Neural cell (in vitro differentiated cells): ENCODE data around the gene TBC1D14. TPM values are rescaled to one million over a fixed set of nuclear protein-coding genes. Genes with fewer than 3 reads are reported as not detected.

Experiments
- H2AFZ ChIP-seq: fragments of 200-600, 300-800 bp; sonication (generic), shearing (Covaris generic); 2 replicates; pipeline ENCODE4 v1.6.0; 2014; ENCODE audit warnings: low read depth, mild to moderate bottlenecking, antibody characterized with exemption, low read length, moderate library complexity
- H3F3A ChIP-seq: fragments of 200-600 bp; shearing (Covaris generic); 2 replicates; pipeline ENCODE4 v1.6.1; 2016; ENCODE audit warnings: mild to moderate bottlenecking, moderate library complexity, mixed read lengths, antibody characterized with exemption, low read length; ENCODE audit not compliant: insufficient read depth, poor library complexity, severe bottlenecking
- H3K27ac ChIP-seq: fragments of 200-600, 300-800 bp; sonication (generic), shearing (Covaris generic); 2 replicates; pipeline ENCODE4 v1.5.1; 2014; ENCODE audit warnings: mild to moderate bottlenecking, low read length, moderate library complexity
- H3K27me3 ChIP-seq: fragments of 300-800, 200-600 bp; sonication (generic), shearing (Covaris generic); 2 replicates; pipeline ENCODE4 v1.6.0; 2014; ENCODE audit warnings: mild to moderate bottlenecking, low read depth, low read length, moderate library complexity; ENCODE audit not compliant: insufficient read depth
- H3K36me3 ChIP-seq: fragments of 300-800, 200-600 bp; sonication (generic), shearing (Covaris generic); 2 replicates; pipeline ENCODE4 v1.5.1; 2014; ENCODE audit warnings: mild to moderate bottlenecking, antibody characterized with exemption, low read length, moderate library complexity; ENCODE audit not compliant: insufficient read depth
- H3K4me2 ChIP-seq: fragments of 300-800, 200-600 bp; sonication (generic), shearing (Covaris generic); 2 replicates; pipeline ENCODE4 v1.6.0; 2014; ENCODE audit warnings: mild to moderate bottlenecking, low read length
- H3K4me3 ChIP-seq: fragments of 300-800, 200-600 bp; sonication (generic), shearing (Covaris generic); 2 replicates; pipeline ENCODE4 v1.5.1; 2014; ENCODE audit warnings: mild to moderate bottlenecking, low read length, moderate library complexity
- H3K79me2 ChIP-seq: fragments of 200-600 bp; shearing (Covaris generic); replicated peaks from 2 replicates; pipeline ENCODE4 v1.6.0; 2014; ENCODE audit warnings: mild to moderate bottlenecking, low read length, moderate library complexity; ENCODE audit not compliant: insufficient read depth
- H3K9ac ChIP-seq: fragments of 300-800, 200-600 bp; sonication (generic), shearing (Covaris generic); 2 replicates; pipeline ENCODE4 v1.6.1; 2016; ENCODE audit warnings: mild to moderate bottlenecking, low read length, mixed read lengths
- H3K9me2 ChIP-seq: fragments of 200-600 bp; shearing (Covaris generic); 2 replicates; pipeline ENCODE4 v1.6.1; 2016; ENCODE audit warnings: mild to moderate bottlenecking, low read length, mixed read lengths; ENCODE audit not compliant: insufficient read depth
- H3K9me3 ChIP-seq: fragments of 200-600, 300-800 bp; sonication (generic), shearing (Covaris generic); 2 replicates; pipeline ENCODE4 v1.6.1; 2016; ENCODE audit warnings: mild to moderate bottlenecking, mixed run types, low read length, moderate library complexity, mixed read lengths
- H4K20me1 ChIP-seq: fragments of 200-600 bp; shearing (Covaris generic); 2 replicates; pipeline ENCODE4 v1.6.1; 2016; ENCODE audit warnings: mild to moderate bottlenecking, mixed run types; ENCODE audit not compliant: insufficient read depth
- EP300 ChIP-seq: fragments of 450-650 bp; conservative IDR thresholded peaks from 2 replicates; pipeline ENCODE4 v1.6.1; 2014; ENCODE audit warnings: antibody characterized with exemption, mild to moderate bottlenecking, moderate library complexity; ENCODE audit not compliant: poor library complexity, severe bottlenecking
- EZH2 ChIP-seq: fragments of 200-600, 300-800 bp; shearing (Covaris generic), sonication (generic); IDR thresholded peaks from 2 replicates; pipeline ENCODE4 v1.6.1; 2014; ENCODE audit warnings: antibody characterized with exemption, low read length, borderline replicate concordance, mild to moderate bottlenecking; ENCODE audit not compliant: insufficient read depth, poor library complexity, severe bottlenecking
- MXI1 ChIP-seq: fragments of 450-650 bp; conservative IDR thresholded peaks from 2 replicates; pipeline ENCODE4 v1.6.1; 2014; ENCODE audit warnings: antibody characterized with exemption, mild to moderate bottlenecking; ENCODE audit not compliant: poor library complexity, severe bottlenecking
- POLR2AphosphoS5 ChIP-seq: IDR thresholded peaks from 2 replicates; pipeline ENCODE4 v1.6.1; 2012
- RAD21 ChIP-seq: fragments of 450-650 bp; conservative IDR thresholded peaks from 2 replicates; pipeline ENCODE4 v1.6.1; 2014; ENCODE audit warnings: antibody characterized with exemption, mild to moderate bottlenecking, moderate library complexity
- SMC3 ChIP-seq: fragments of 450-650 bp; conservative IDR thresholded peaks from 2 replicates; pipeline ENCODE4 v1.6.1; 2014; ENCODE audit warnings: antibody characterized with exemption, mild to moderate bottlenecking, moderate library complexity; ENCODE audit not compliant: poor library complexity
- TAF1 ChIP-seq: IDR thresholded peaks from 2 replicates; pipeline ENCODE4 v1.6.1; 2012; ENCODE audit warnings: low read depth
- polyA plus RNA-seq: library from polyadenylated mRNA; depleted of rRNA; stranded (reverse); fragments of >200 nt; gene quantifications from 2 replicates; pipeline ENCODE4 v1.2.3, GENCODE V29; 2014
- TF ChIP-seq, protein P1 (sequence below): fragments of 450-650 bp; IDR thresholded peaks from 2 replicates; pipeline ENCODE4 v1.5.1; 2014; ENCODE audit warnings: antibody characterized with exemption, mild to moderate bottlenecking, moderate library complexity; ENCODE audit not compliant: poor library complexity, severe bottlenecking
- TF ChIP-seq, protein P2 (sequence below): IDR thresholded peaks from 2 replicates; pipeline ENCODE4 v1.6.1; 2012; ENCODE audit warnings: borderline replicate concordance

The TBC1D14 gene
- polyA plus RNA-seq, 1 donor from 2014 or later = 125 TPM

DNA sequence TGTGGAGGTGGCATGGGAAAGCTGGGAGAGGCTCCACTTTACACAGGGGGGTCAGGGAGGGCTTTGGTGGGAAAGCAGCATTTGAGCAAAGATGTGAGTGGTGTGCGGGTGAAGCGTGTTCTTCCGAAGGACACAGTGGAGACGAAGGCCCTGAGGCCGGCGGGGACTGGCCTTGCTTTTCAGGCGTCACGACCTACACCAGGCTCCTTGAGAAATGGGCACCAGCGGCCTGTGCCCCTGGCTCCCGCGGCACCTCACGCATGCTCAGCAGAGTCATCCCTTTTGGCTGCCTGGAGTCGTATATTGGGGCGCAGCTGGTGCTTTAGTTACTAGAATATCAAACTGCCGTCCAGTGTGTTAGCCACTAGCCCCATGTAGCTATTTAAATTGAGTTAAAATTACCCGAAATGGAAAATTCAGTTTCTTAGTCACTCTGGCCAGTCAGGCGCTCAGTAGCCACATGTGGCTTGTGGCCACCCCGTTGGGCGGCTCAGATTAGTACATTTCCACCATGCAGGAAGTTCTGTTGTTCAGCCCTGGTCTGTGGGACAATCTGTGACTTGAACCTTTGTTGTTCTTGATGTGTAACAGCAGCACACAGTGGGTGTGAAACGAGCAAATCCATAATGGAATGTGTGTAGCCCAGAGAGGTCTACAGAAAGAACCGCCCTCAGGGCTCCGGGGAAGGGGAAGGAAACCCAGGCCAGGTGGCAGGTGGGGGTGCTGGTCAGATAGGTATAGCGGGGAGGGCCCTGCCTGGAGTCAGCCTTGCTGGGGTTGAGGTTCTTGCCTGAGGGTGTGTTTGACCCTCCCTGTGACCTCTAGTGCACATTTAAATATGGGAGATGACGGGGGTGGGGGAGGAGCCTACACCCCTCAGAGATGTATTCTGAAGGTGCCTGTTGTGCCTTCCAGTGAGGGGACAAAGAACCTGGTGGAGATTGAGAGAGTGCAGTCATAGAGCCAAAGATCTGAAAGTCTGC is 30.4 kb downstream of the TBC1D14 start:
- Histone ChIP-seq H3K9me3 (no peaks in the 10 kb centered on the region), H3K36me3 (no peaks in the 10 kb centered on the region), H3K4me2 (no peak overlapping the region), H3K4me3 (no peak overlapping the region), H2AFZ (no peak overlapping the region), H3K27ac (no peak overlapping the region), H3F3A (no peaks in the 10 kb centered on the region), H3K9ac (no peak overlapping the region), H3K27me3 (no peaks in the 10 kb centered on the region), H3K79me2 (no peaks in the 10 kb centered on the region), H4K20me1 (no peaks in the 10 kb centered on the region), H3K9me2 (no peaks in the 10 kb centered on the region)
- TF ChIP-seq, protein P1, sequence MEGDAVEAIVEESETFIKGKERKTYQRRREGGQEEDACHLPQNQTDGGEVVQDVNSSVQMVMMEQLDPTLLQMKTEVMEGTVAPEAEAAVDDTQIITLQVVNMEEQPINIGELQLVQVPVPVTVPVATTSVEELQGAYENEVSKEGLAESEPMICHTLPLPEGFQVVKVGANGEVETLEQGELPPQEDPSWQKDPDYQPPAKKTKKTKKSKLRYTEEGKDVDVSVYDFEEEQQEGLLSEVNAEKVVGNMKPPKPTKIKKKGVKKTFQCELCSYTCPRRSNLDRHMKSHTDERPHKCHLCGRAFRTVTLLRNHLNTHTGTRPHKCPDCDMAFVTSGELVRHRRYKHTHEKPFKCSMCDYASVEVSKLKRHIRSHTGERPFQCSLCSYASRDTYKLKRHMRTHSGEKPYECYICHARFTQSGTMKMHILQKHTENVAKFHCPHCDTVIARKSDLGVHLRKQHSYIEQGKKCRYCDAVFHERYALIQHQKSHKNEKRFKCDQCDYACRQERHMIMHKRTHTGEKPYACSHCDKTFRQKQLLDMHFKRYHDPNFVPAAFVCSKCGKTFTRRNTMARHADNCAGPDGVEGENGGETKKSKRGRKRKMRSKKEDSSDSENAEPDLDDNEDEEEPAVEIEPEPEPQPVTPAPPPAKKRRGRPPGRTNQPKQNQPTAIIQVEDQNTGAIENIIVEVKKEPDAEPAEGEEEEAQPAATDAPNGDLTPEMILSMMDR = no peak

DNA sequence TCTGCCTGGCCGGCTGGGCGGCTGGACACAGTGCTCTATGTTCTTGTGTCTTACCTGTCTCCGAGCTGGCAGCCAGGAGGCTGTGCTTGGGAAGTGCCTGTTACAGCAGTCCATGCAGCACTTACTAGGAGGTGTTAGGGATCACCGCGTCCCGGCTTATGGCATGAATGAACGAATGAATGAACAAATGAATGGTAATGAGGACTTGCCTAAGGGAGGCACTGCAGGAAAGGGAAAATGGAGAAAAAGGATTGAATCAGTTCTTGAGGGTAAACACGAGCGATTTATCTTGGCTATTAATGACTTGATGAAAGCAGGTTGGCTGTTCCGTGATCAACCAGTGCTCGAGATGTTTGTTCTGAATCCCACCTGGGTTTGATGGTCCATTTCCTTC is 31.1 kb downstream of the TBC1D14 start:
- TF ChIP-seq RAD21 = no peak
- Histone ChIP-seq H3K9ac (no peak overlapping the region), H2AFZ (no peak overlapping the region), H3K79me2 (no peaks in the 10 kb centered on the region), H3K27ac (no peak overlapping the region), H3K4me2 (no peak overlapping the region), H3F3A (no peaks in the 10 kb centered on the region), H3K9me3 (no peaks in the 10 kb centered on the region), H3K27me3 (no peaks in the 10 kb centered on the region), H4K20me1 (no peaks in the 10 kb centered on the region), H3K9me2 (no peaks in the 10 kb centered on the region), H3K4me3 (no peak overlapping the region), H3K36me3 (no peaks in the 10 kb centered on the region)

- Histone ChIP-seq H3K27ac (no peak overlapping the region), H3K9me2 (no peaks in the 10 kb centered on the region), H3K4me2 (no peak overlapping the region), H3K79me2 (no peaks in the 10 kb centered on the region), H3K9ac (no peak overlapping the region), H3K9me3 (no peaks in the 10 kb centered on the region), H3K36me3 (no peaks in the 10 kb centered on the region), H3F3A (no peaks in the 10 kb centered on the region), H2AFZ (no peak overlapping the region), H3K27me3 (no peaks in the 10 kb centered on the region), H3K4me3 (no peak overlapping the region), H4K20me1 (no peaks in the 10 kb centered on the region)
- TF ChIP-seq MXI1 = no peak
- no peak for TF ChIP-seq EP300
- no peak for TF ChIP-seq EZH2
- TF ChIP-seq, protein P1 = no peak
- no peak for TF ChIP-seq RAD21
- no peak for TF ChIP-seq SMC3
- TF ChIP-seq, protein P2, sequence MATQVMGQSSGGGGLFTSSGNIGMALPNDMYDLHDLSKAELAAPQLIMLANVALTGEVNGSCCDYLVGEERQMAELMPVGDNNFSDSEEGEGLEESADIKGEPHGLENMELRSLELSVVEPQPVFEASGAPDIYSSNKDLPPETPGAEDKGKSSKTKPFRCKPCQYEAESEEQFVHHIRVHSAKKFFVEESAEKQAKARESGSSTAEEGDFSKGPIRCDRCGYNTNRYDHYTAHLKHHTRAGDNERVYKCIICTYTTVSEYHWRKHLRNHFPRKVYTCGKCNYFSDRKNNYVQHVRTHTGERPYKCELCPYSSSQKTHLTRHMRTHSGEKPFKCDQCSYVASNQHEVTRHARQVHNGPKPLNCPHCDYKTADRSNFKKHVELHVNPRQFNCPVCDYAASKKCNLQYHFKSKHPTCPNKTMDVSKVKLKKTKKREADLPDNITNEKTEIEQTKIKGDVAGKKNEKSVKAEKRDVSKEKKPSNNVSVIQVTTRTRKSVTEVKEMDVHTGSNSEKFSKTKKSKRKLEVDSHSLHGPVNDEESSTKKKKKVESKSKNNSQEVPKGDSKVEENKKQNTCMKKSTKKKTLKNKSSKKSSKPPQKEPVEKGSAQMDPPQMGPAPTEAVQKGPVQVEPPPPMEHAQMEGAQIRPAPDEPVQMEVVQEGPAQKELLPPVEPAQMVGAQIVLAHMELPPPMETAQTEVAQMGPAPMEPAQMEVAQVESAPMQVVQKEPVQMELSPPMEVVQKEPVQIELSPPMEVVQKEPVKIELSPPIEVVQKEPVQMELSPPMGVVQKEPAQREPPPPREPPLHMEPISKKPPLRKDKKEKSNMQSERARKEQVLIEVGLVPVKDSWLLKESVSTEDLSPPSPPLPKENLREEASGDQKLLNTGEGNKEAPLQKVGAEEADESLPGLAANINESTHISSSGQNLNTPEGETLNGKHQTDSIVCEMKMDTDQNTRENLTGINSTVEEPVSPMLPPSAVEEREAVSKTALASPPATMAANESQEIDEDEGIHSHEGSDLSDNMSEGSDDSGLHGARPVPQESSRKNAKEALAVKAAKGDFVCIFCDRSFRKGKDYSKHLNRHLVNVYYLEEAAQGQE = no peak
- TF ChIP-seq POLR2AphosphoS5 = no peak
- no peak for TF ChIP-seq TAF1
Measured at GRCh38 chr4:6941796-6942195, 32.2 kb downstream of the TBC1D14 start.
